Smooth muscle cell (in vitro differentiated cells): ENCODE measurements around the gene CRTAP. TPM values are rescaled to one million over a fixed set of nuclear protein-coding genes. Genes with fewer than 3 reads are reported as not detected.
"Not testable (repeated sequence)": the region's sequence is repeated elsewhere in the genome, so short reads cannot be mapped to it uniquely, and the experiment has no call there.

ENCODE experiments used
- DNase-seq: peaks from one replicate; lab custom pipeline; 2025; ENCODE audit not compliant: unreplicated experiment; lab: John Stamatoyannopoulos, UW
- H2AFZ ChIP-seq: fragments of 200-600 bp; sonication (generic); 2 replicates; pipeline ENCODE4 v1.6.0; 2016; ENCODE audit warnings: antibody characterized with exemption, low read depth, mild to moderate bottlenecking
- H3F3A ChIP-seq: fragments of 200-600 bp; sonication (generic); 2 replicates; pipeline ENCODE4 v1.6.0; 2017; ENCODE audit warnings: antibody characterized with exemption, low read depth
- H3K27ac ChIP-seq: fragments of 200-600 bp; sonication (generic); 2 replicates; pipeline ENCODE4 v1.5.1; 2016; ENCODE audit warnings: low read depth, mild to moderate bottlenecking
- H3K27me3 ChIP-seq: fragments of 200-600 bp; sonication (generic); 2 replicates; pipeline ENCODE4 v1.6.1; 2016; ENCODE audit warnings: low read depth, mild to moderate bottlenecking
- H3K36me3 ChIP-seq: fragments of 200-600 bp; sonication (generic); 2 replicates; pipeline ENCODE4 v1.5.1; 2016; ENCODE audit warnings: low read depth
- H3K4me1 ChIP-seq: fragments of 200-600 bp; sonication (generic); 2 replicates; pipeline ENCODE4 v1.5.1; 2016; ENCODE audit warnings: low read depth
- H3K4me2 ChIP-seq: fragments of 200-600 bp; sonication (generic); 2 replicates; pipeline ENCODE4 v1.6.0; 2016; ENCODE audit warnings: mild to moderate bottlenecking
- H3K4me3 ChIP-seq: fragments of 200-600 bp; sonication (generic); 2 replicates; pipeline ENCODE4 v1.5.1; 2016; ENCODE audit warnings: mild to moderate bottlenecking
- H3K79me2 ChIP-seq: fragments of 200-600 bp; sonication (generic); 2 replicates; pipeline ENCODE4 v1.6.0; 2016; ENCODE audit warnings: low read depth, mild to moderate bottlenecking
- H3K9ac ChIP-seq: fragments of 200-600 bp; sonication (generic); 2 replicates; pipeline ENCODE4 v1.6.0; 2016; ENCODE audit warnings: low read depth
- H3K9me3 ChIP-seq: fragments of 200-600 bp; sonication (generic); replicated peaks from 2 replicates; pipeline ENCODE4 v1.5.1; 2016; ENCODE audit warnings: low read depth
- H4K20me1 ChIP-seq: fragments of 200-600 bp; sonication (generic); 2 replicates; pipeline ENCODE4 v1.6.0; 2016; ENCODE audit warnings: low read depth
- CTCF ChIP-seq: fragments of 200-600 bp; sonication (generic); IDR thresholded peaks from 2 replicates; pipeline ENCODE4 v1.5.1; 2017; ENCODE audit warnings: borderline replicate concordance, mild to moderate bottlenecking, antibody characterized with exemption; ENCODE audit not compliant: insufficient read depth, poor library complexity, severe bottlenecking
- WGBS: methylation state at CpG from one replicate; pipeline ENCODE4 v1.1.7; 2016; ENCODE audit warnings: low lambda C conversion rate; 5-methylcytosine and 5-hydroxymethylcytosine counted together
- polyA plus RNA-seq: library from polyadenylated mRNA; unstranded; fragments of >200 nt; fragmentation: Nextera tagmentation; extraction: Ambion mirVana; gene quantifications from 2 replicates; pipeline ENCODE4 v1.2.1, GENCODE V29; 2016
- total RNA-seq: library from RNA; depleted of rRNA; stranded (reverse); fragments of >200 nt; gene quantifications from 2 replicates; pipeline ENCODE4 v1.2.3, GENCODE V29; 2014

CRTAP gene
- total and polyA plus RNA-seq, 2 experiments from 2014 or later, result 195 to 206 TPM

- Histone ChIP-seq H3F3A (no peaks in the 10 kb centered on the region), H3K4me3 (no peak overlapping the region), H3K4me2 (no peak overlapping the region), H2AFZ (no peak overlapping the region), H3K36me3 (no peaks in the 10 kb centered on the region), H3K4me1 (no peaks in the 10 kb centered on the region), H3K9ac (no peak overlapping the region), H3K27me3 (no peaks in the 10 kb centered on the region), H4K20me1 (no peaks in the 10 kb centered on the region), H3K9me3 (no peaks in the 10 kb centered on the region), H3K79me2 (no peaks in the 10 kb centered on the region), H3K27ac (no peak overlapping the region)
- WGBS, result 96% methylated on average over 3 of the region's 3 CpGs
- TF ChIP-seq CTCF, result no peak
- DNase-seq, result no peak
Observed at GRCh38 chr3:33103034-33103433, 10.8 kb upstream of the CRTAP start.

GRCh38 chr3:33103480-33103879 lies 10.3 kb upstream of the CRTAP start:
- Histone ChIP-seq H3K36me3 (no peaks in the 10 kb centered on the region), H4K20me1 (no peaks in the 10 kb centered on the region), H3F3A (no peaks in the 10 kb centered on the region), H3K9me3 (no peaks in the 10 kb centered on the region), H2AFZ (no peak overlapping the region), H3K4me1 (no peaks in the 10 kb centered on the region), H3K4me3 (no peak overlapping the region), H3K9ac (no peak overlapping the region), H3K4me2 (no peak overlapping the region), H3K79me2 (no peaks in the 10 kb centered on the region), H3K27me3 (no peaks in the 10 kb centered on the region), H3K27ac (no peak overlapping the region)
- no peak for TF ChIP-seq CTCF
- WGBS, result 88% methylated on average over 3 of the region's 3 CpGs
- DNase-seq, result no peak

GRCh38 chr3:33104803-33105202 lies 9.0 kb upstream of the CRTAP start:
- Histone ChIP-seq H3K4me1 (no peaks in the 10 kb centered on the region), H3K36me3 (no peaks in the 10 kb centered on the region), H3F3A (no peaks in the 10 kb centered on the region), H3K9ac (no peak overlapping the region), H2AFZ (no peak overlapping the region), H3K4me2 (no peak overlapping the region), H3K27me3 (no peaks in the 10 kb centered on the region), H4K20me1 (no peaks in the 10 kb centered on the region), H3K27ac (no peak overlapping the region), H3K9me3 (no peaks in the 10 kb centered on the region), H3K79me2 (no peaks in the 10 kb centered on the region), H3K4me3 (no peak overlapping the region)
- 88% methylated on average over 3 of the region's 3 CpGs for WGBS
- TF ChIP-seq CTCF, result no peak
- no peak for DNase-seq

- H4K20me1 ChIP-seq, result no peaks in the 10 kb centered on the region
- H3F3A ChIP-seq, result no peaks in the 10 kb centered on the region
- H3K79me2 ChIP-seq, result no peaks in the 10 kb centered on the region
- no peak for TF ChIP-seq CTCF
- 87% methylated on average over 3 of the region's 3 CpGs for WGBS
- no peaks in the 10 kb centered on the region for H3K9me3 ChIP-seq
- no peak overlapping the region for H3K27ac ChIP-seq
- no peak overlapping the region for H3K9ac ChIP-seq
- H3K36me3 ChIP-seq, result no peaks in the 10 kb centered on the region
- no peaks in the 10 kb centered on the region for H3K27me3 ChIP-seq
- no peak overlapping the region for H3K4me3 ChIP-seq
- no peak overlapping the region for H3K4me2 ChIP-seq
- H3K4me1 ChIP-seq, result no peaks in the 10 kb centered on the region
- DNase-seq, result no peak
- no peak overlapping the region for H2AFZ ChIP-seq
Observed at GRCh38 chr3:33105341-33105948, 8.4 kb upstream of the CRTAP start.

- not testable (repeated sequence) for H3K4me1 ChIP-seq, DNase-seq, H3K36me3 ChIP-seq, H3K79me2 ChIP-seq, H2AFZ ChIP-seq, H3K4me2 ChIP-seq, H3K27me3 ChIP-seq, H4K20me1 ChIP-seq, H3K27ac ChIP-seq, H3K9ac ChIP-seq, H3K9me3 ChIP-seq, H3K4me3 ChIP-seq, H3F3A ChIP-seq
- 93% methylated on average over 2 of the region's 2 CpGs for WGBS
Observed at GRCh38 chr3:33106854-33107253, 7.0 kb upstream of the CRTAP start.
